Measurements from ENCODE around the gene ZNF677.
"Not testable (repeated sequence)": the region's sequence is repeated elsewhere in the genome, so short reads cannot be mapped to it uniquely, and the experiment has no call there.

Gene ZNF677

DNA sequence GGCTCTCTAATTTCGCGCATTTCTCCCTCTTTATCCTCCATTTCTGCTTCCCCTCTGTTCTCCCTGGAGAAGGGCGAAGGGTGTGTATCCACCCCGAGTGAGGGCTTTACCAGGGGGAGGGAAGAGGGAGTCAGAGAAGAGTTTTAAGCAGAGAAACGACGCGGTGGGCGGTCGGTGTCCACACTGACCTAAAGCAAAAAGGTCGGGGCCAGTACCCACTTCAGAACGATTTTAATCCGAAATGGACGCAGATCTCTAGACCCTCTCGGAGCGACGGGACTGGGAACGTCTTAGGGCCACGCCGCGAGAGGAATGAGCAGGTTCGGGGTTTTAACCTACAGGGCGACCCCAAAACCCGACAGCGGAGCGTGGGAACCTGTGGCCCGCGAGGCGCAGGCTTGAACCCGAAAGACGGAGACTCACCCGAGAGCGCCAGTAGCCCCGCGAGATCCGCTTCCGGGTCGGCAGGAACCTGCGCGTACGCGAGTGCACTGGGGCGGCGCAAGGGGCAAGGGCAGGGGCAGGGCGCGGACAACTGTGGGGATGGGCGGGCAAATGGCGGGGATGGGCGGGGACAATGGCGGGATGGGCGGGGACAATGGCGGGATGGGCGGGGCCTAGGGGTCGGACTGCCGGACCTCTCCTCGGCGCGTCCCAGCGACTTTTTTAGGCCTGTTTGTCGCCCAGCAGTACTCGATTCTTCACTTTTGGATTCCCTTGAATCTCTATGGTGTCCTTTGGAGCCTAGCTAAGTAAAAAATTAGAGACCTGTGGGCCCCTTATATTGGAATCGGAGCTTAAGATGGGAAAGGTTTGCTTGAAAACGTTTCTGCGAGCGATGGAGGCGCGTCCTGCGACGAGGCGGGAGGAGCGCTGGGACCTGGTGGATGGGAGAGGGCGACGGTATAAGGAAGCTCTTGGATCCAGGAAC lies at the start of gene ZNF677:
TSS of gene ZNF677 (minus strand) at position 463 of the 931 bp plus-strand sequence. CDS start 3,323 bp downstream, outside the sequence.
- peak; percentile 42 to 68 (median 55) for DNase-seq (ENCODE audit: low read depth in 2 of 3, low spot score in 2 of 3)

DNA sequence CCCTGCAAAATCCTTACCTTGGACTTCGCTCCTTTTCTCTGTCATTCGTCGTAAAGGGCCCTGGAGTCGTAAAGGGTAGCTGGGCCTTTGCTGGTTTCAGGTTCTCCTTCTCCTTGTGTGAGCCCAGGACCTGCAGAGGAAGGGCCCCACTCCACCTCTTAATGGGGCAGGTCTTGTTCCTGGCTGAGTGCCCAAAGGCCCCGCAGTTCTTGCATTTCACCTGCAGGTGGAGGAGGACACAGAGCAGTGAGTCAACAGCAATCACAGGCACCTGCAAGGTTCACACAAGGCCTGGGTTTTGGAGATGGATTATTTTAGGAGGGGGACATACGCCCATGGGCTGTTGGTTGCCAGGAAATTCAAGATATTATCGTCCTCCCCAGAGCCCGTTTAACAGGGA lies 46.7 kb upstream of the ZNF677 start:
- not testable (repeated sequence) for DNase-seq (ENCODE audit: low read depth in 2 of 3, low spot score in 2 of 3)

DNA sequence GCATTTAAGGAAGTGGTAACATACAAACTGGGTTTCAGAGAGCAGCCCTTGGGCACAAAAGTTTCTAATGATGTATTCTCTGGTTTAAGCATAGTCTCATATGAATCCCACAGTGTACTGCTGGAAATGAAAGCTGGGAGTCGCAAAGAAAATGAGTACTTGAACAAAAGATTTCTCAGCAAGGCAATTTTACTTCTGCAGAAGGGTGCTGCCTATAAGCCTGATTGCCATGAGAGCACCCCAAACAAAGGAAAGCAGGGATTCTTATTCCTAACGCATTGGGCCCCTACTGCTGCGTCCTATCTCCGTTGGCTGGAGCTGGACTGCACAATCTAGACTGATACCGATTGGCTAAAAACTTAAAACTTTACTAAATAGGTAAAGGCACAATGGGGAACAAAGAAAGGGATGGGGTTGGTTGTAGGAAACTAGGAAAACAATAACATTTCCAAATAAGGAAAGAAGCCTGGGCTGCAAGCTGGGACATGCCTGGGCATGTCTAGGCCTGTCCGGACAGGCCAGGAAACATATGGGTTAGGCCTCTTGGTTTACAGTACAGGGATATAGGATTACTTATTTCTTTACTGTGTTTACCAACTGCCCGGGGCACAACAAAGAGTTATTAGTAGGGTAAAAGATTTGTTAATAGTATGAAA lies 40.2 kb upstream of the ZNF677 start:
- DNase-seq (ENCODE audit: low read depth in 2 of 3, low spot score in 2 of 3), result no peak

DNA sequence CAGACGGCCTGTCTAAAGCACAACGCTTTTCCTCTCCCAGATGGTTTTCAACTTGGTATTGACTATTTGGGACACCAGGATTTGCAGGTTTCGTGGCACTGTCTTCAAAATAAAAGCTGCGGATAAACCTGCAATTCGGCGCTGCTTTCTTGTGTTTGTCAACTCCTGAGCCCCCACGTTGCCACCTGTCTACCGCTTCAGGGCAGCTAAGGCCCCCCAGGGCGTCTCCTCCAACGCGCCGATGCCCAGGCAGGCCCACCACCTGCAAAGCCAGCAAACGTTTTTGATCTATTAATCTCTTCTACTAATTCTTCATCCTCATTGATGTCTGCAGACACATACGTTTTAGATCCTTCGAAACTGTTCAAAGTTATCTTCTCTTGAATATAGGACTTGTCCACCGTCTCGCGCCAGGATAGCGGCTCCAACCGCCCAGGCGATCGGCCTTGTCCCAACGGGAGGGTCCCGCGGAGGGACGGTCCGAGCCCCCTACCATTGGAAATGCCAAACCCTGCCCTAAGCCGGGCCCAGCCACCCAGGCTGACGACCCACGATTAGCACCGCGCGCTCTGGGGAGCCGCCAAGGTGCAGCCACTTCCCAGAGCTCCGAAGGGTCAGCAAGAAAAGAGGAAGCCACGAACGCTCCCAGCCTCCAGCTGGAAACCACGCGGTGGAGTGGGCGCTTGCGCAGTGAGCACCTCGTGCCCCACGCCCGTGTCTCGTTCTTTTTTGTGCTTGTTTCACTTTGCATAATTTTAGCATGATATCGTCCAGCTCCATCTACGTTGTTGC lies 36.3 kb upstream of the ZNF677 start:
- no peak for DNase-seq (ENCODE audit: low read depth in 2 of 3, low spot score in 2 of 3)

DNA sequence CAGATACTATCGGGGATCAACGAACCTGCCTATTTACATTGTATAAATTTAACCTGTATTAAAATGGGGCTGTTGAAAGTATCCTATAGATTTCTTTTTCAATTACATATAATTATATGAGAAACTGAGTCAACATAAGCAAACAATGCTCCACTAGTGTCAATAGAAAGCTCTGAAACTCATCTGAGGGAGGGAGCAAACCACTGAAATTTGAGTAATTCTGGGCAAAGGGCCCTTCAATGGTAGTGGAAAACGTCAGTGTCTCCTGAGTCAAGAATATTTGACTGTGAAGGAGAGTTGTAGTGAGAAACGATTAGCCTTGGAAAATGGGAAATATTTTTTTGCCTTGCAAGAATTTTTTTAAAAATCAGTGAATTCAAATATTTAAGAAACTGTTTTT lies 30.4 kb upstream of the ZNF677 start:
- no peak for DNase-seq (ENCODE audit: low read depth in 2 of 3, low spot score in 2 of 3)

DNA sequence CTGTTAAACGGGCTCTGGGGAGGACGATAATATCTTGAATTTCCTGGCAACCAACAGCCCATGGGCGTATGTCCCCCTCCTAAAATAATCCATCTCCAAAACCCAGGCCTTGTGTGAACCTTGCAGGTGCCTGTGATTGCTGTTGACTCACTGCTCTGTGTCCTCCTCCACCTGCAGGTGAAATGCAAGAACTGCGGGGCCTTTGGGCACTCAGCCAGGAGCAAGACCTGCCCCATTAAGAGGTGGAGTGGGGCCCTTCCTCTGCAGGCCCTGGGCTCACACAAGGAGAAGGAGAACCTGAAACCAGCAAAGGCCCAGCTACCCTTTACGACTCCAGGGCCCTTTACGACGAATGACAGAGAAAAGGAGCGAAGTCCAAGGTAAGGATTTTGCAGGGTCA lies 27.3 kb upstream of the ZNF677 start:
- DNase-seq (ENCODE audit: low read depth in 2 of 3, low spot score in 2 of 3), result not testable (repeated sequence)

- no peak for DNase-seq (ENCODE audit: low read depth in 2 of 3, low spot score in 2 of 3)
Observed at GRCh38 chr19:53275480-53275879, 20.8 kb upstream of the ZNF677 start.

DNA sequence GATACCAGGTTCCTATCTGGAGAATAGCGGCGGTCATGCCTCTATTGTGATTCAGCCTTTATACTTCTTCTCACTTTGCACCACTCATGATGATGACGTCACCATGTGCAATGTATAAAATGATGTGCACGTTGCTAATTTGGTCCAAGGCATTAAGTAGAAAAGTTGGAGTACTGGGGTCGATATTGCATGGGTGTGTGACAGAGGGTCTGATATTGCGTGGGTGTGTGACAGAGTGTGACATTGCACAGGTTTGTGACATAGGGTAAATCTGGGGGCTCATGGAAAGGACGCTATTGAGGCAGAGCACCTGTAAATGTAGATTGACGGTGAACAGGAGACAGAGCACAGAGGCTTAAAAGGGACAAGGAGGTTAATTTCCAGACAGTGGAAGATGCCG lies 17.4 kb upstream of the ZNF677 start:
- DNase-seq (ENCODE audit: low read depth in 2 of 3, low spot score in 2 of 3), result no peak

DNA sequence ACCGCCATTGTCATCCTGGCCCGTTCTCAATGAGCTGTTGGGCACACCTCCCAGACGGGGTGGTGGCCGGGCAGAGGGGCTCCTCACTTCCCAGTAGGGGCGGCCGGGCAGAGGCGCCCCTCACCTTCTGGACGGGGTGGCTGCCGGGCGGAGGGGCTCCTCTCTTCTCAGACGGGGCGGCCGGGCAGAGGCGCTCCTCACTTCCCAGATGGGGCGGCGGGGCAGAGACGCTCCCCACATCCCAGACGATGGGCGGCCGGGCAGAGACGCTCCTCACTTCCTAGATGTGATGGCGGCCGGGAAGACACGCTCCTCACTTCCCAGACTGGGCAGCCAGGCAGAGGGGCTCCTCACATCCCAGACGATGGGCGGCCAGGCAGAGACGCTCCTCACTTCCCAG lies 15.2 kb upstream of the ZNF677 start:
- DNase-seq (ENCODE audit: low read depth in 2 of 3, low spot score in 2 of 3), result not testable (repeated sequence)

- not testable (repeated sequence) for DNase-seq (ENCODE audit: low read depth in 2 of 3, low spot score in 2 of 3)
Observed at GRCh38 chr19:53267623-53268022, 12.9 kb upstream of the ZNF677 start, which contains the start of gene VN1R4. TSS of gene VN1R4 (minus strand) at chr19:53267723. CDS start at chr19:53267665, 58 bp downstream.

DNA sequence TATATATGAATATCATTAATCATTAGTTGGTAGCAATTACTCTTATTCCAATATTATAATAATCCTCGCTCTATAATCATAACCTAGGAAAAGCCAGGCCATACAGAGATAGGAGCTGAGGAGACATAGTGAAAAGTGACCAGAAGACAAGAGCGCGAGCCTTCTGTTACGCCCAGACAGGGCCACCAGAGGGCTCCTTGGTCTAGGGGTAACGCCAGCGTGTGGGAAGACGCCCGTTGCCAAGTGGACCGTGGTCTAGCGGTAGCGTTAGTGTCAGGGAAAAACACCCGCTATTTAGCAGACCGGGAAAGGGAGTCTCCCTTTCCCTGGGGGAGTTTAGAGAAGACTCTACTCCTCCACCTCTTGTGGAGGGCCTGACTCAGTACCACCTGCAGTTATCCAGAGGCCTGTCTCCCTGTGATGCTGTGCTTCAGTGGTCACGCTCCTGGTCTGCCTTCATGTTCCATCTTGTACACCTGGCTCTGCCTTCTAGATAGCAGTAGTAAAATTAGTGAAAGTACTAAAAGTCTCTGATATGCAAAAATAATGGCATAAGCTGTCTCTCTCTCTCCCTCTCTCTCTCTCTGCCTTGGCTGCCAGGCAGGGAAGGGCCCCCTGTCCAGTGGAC lies 3.2 kb upstream of the ZNF677 start, which contains the start of gene VN1R2:
TSS of gene VN1R2 (plus strand) at position 578 of the 628 bp plus-strand sequence. CDS start 84 bp downstream, outside the sequence.
- DNase-seq (ENCODE audit: low read depth in 2 of 3, low spot score in 2 of 3), result not testable (repeated sequence)

GRCh38 chr19:53246498-53246897 lies 8.2 kb downstream of the ZNF677 start:
- DNase-seq (ENCODE audit: low read depth in 2 of 3, low spot score in 2 of 3), result no peak

GRCh38 chr19:53237114-53237777 lies 17.4 kb downstream of the ZNF677 start:
- no peak for DNase-seq (ENCODE audit: low read depth in 2 of 3, low spot score in 2 of 3)

DNA sequence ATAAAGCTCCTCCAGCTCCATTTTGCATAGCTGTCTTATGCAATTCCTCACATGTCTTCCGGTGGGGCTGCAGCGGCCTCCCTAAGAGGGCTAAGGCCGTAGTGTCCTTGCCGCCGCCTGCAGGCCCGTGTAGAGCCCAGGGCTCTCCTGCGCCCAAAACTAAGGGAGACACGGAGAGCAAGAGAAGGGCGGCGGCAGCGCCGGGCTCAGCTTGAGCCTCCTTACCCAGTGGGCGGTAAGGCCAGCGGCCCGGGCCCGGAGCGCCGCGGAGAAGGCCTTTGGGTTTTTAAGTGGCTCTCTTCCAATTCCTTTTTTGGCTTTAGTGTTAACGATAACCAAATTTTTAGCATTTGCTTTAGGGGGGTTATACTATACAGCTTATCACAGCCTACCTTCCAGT lies 30.1 kb downstream of the ZNF677 start:
- DNase-seq (ENCODE audit: low read depth in 2 of 3, low spot score in 2 of 3), result no peak

DNA sequence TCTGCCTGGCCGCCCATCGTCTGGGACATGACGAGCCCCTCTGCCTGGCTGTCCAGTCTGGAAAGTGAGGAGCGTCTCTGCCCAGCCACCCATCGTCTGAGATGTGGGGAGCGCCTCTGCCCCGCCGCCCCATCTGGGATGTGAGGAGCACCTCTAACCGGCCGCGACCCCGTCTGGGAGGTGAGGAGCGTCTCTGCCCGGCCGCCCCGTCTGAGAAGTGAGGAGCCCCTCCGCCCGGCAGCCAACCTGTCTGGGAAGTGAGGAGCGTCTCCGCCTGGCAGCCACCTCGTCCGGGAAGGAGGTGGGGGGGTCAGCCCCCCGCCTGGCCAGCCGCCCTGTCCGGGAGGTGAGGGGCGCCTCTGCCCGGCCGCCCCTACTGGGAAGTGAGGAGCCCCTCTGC lies 32.0 kb downstream of the ZNF677 start:
- DNase-seq (ENCODE audit: low read depth in 2 of 3, low spot score in 2 of 3), result not testable (repeated sequence)

DNA sequence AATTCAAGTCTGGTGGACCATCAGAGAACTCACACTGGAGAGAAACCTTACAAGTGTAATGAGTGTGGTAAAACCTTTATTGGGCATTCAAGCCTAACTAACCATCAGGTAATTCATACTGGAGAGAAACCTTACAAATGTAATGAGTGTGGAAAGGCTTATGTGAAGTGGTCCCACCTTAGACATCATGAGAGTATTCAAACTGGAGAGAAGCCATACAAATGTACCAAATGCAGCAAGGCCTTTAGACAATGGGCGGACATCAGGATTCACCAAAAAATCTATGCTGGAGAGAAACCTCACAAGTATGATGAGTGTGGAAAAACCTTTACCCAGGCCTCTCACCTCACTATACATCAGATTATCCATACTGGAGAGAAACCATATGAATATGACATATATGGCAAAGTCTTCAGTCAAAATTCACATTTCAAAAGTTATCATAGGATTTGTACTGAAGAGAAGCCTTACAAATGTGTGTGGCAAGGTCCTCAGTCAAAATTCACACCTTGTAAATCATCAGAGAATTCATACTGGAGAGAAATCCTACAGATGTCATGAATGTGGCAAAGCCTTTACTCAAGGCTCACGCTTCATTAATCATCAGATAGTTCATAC lies 41.9 kb downstream of the ZNF677 start:
- no peak for DNase-seq (ENCODE audit: low read depth in 2 of 3, low spot score in 2 of 3)

GRCh38 chr19:53211554-53211953 lies 43.1 kb downstream of the ZNF677 start:
- DNase-seq (ENCODE audit: low read depth in 2 of 3, low spot score in 2 of 3), result not testable (repeated sequence)

DNA sequence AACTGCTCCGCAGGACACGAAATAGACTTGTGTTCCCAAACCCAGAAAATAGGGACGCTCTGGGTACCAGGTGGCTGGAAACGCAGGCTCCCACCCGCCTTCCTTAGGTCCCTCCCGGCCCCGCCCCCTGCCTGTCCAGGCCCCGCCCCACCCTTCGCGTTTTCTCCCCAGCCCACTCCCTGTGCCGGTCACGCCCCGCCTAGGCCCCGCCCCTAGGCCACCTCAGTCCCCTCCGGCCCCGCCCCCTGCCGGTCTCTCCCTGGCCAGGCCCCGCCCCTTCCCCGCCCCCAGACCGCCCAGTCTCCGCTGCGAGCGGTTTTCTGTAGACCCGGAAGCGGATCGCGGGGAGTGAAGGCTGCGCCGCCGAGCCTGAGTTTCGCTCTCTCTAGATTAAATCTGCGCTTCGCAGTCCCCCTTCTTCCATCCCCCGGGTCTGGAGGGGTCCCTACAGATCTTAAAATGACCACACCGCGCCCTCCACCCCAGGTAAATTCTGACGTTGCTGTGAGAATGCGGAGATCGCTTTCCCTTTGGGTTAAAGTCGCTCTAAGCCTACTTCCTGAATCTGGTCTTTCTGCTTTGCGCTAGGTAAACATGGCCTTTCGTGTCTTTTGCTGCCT lies 57.8 kb downstream of the ZNF677 start:
- DNase-seq (ENCODE audit: low read depth in 2 of 3, low spot score in 2 of 3), result peak; percentile 71 to 95 (median 79)

- no peak for DNase-seq (ENCODE audit: low read depth in 2 of 3, low spot score in 2 of 3)
Observed at GRCh38 chr19:53195265-53195903, 59.3 kb downstream of the ZNF677 start.

All from activated CD8-positive, alpha-beta memory T cell treated with anti-CD3 and anti-CD28 coated beads for 48 hours (primary cell).